ENCODE results near the gene FAR2.

FAR2 gene

DNA sequence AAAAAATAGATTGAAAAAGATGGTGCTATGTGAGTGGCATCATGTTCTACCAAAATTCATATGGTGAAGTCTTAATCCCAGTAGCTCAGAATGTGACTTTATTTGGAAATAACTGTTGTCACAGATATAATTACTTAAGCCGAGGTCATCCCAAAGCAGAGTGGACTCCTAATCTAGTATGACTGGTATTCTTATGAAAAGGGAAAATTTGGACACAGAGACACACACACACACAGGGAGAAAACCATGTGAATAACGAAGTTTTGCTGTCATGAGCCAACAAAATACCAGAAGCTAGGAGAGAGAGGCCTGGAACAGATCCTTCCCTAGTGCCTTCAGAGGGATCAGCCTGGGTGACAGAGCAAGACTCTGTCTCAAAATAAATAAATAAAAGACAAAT lies 62.6 kb downstream of the FAR2 start:
- no peak for TF ChIP-seq GATA2 (IDR thresholded peaks at IDR 0.05; ENCODE audit: low read depth, low read length)
- no peak for TF ChIP-seq GATA3 (IDR thresholded peaks at IDR 0.05; ENCODE audit: low read depth, low read length)

GRCh38 chr12:29212682-29213403 lies 63.8 kb downstream of the FAR2 start:
- TF ChIP-seq GATA2 (IDR thresholded peaks at IDR 0.05; ENCODE audit: low read depth, low read length) (no peak), GATA3 (IDR thresholded peaks at IDR 0.05; ENCODE audit: low read depth, low read length) (no peak)

DNA sequence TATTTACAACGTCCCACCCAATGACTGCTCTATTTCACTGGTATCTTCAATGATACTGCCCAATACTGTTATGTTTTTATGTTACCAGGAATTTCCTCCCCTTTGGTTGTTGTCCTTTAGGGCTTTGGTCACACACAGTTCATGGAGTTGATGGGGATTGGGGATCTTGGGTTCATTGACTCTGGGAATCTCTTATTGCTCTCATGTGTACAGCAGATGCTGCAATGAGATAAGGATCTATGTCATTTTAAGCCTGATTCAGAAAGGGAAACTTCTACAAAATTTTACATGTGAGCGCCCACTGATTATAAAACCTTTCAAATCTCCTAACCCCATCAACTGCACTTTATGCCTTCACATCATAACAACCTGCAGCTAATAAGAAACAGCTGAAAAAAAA lies 67.2 kb downstream of the FAR2 start:
- TF ChIP-seq GATA2 (IDR thresholded peaks at IDR 0.05; ENCODE audit: low read depth, low read length) (peak; percentile 93), GATA3 (IDR thresholded peaks at IDR 0.05; ENCODE audit: low read depth, low read length) (peak; percentile 92)

DNA sequence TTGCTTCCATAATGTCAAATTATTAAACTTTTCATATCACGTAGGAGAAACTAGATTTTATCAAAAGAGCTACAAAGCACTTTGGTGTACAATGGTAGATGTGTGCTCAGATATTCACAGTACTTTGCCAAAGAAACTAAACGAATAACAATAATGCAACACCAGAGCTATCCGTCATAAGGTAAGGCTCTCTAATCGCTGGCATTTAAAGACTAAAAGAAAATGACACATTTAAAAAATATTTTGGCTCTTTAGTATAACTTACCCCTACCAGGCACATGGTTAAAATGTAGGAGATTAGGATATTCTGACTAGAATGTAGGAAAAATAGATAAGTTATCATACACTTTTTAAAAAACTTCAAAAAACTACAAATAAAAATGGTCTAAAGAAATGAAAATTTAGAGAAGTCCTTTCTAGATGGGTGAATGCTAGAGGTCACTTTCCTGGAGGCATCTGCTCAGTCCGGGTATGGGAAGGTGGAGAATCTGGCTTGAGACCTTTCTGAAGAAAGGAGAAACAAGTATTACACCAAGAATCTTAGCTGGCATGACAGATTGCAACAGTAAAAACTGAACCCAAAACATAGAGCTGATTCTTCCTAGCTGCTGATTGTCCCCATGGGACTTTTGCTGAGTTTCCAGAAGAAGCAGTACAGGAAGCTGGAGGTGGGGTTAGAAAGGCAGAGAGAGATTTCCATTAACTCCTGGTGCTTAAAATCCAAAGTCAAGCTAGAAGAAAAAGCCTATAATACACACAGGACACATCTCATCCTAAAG lies 67.9 kb downstream of the FAR2 start:
- TF ChIP-seq GATA3 (IDR thresholded peaks at IDR 0.05; ENCODE audit: low read depth, low read length): no peak; the same call in 1 of the 2 replicates
- no peak for TF ChIP-seq GATA2 (IDR thresholded peaks at IDR 0.05; ENCODE audit: low read depth, low read length)

GRCh38 chr12:29220632-29221336 lies 71.7 kb downstream of the FAR2 start:
- no peak; the same call in 1 of the 2 replicates for TF ChIP-seq GATA2 (IDR thresholded peaks at IDR 0.05; ENCODE audit: low read depth, low read length)

GRCh38 chr12:29222200-29222599 lies 73.1 kb downstream of the FAR2 start:
- TF ChIP-seq GATA2 (IDR thresholded peaks at IDR 0.05; ENCODE audit: low read depth, low read length) (no peak), GATA3 (IDR thresholded peaks at IDR 0.05; ENCODE audit: low read depth, low read length) (no peak)

DNA sequence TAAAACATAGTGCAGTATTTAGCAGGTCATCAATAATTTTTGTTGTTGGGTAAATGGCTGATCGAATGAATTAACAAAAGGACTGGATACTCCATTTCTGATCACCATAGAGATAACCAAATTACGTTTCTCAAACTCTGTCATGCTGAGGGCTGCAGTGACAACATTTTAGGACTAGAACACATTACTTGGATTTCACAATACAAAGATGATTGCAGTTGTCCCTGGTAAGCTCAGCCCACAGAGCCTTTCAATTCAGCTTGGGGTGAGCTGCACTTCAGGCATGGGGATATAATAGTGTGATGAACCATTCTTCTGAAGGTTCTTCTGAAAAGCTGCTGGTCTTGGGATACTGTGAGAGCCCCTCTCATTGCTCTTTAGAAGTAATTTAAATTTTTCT lies 74.3 kb downstream of the FAR2 start:
- TF ChIP-seq GATA3 (IDR thresholded peaks at IDR 0.05; ENCODE audit: low read depth, low read length) (no peak), GATA2 (IDR thresholded peaks at IDR 0.05; ENCODE audit: low read depth, low read length) (no peak)

DNA sequence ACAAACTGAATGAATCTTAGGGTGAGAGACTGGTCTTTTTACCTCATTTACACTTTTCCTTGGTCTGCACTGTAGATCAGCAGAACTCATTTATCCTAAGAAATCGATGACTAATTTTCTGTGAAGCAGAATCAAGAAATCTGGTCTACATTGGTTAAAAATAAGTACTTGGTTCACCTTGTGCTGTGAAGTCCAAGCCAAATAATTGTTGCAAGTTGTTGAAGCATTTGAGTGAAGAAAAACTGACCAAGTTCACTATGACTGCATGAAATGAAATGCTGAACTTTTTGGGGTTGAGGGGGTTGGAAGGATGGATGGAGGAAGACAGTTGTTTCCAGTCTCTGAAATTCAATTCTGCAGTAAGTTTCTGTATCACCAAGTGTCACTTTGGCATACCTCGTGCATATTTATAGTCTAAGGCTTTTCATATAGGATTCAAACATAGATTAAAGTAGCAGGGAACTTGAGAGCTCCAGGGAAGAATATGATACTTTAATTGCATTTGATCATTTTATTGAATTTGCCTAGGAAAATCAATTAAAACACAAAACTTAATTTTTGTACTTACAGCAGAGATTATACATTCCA lies 75.0 kb downstream of the FAR2 start:
- no peak for TF ChIP-seq GATA2 (IDR thresholded peaks at IDR 0.05; ENCODE audit: low read depth, low read length)

DNA sequence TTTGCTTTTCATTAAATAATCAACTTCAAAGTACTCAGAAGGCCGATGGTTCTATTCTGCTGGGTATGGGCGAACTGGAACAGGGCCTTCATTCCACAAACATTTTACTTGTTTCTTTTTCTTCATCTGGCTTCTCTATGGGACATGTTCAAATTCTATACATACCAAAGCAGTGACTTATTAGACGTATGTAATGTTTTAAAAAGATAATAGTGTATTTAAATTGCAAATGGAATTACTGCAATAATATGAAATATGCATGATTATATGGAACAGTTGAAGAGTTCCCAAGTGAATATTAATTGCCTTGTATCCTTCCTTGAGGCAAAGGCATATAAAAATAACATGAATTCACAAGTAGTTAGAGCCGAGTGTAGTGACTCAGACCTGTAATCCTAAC lies 75.5 kb downstream of the FAR2 start:
- no peak for TF ChIP-seq GATA2 (IDR thresholded peaks at IDR 0.05; ENCODE audit: low read depth, low read length)
- no peak for TF ChIP-seq GATA3 (IDR thresholded peaks at IDR 0.05; ENCODE audit: low read depth, low read length)

DNA sequence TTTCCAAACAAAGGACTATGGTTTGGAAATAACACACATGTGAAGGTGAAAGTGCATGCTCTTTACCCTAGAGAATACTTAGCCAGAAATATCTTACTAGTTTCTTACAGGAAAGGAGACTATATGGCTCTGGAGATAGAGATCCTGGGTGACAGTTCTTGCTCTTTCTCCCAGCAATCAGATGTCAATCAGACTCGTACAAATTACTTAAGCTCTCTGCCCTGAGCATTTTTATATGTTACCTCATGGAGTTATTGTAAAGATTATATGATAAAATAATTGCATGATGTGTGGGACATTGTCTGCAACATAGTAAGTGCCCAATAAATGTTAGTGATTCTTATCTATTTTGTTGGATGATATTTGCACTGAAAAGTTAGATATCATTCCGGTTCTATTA lies 76.8 kb downstream of the FAR2 start:
- TF ChIP-seq GATA3 (IDR thresholded peaks at IDR 0.05; ENCODE audit: low read depth, low read length) (peak; percentile 73), GATA2 (IDR thresholded peaks at IDR 0.05; ENCODE audit: low read depth, low read length) (peak; percentile 34; the same call in 1 of the 2 replicates)

GRCh38 chr12:29226616-29227015 lies 77.5 kb downstream of the FAR2 start:
- TF ChIP-seq GATA2 (IDR thresholded peaks at IDR 0.05; ENCODE audit: low read depth, low read length): no peak
- no peak for TF ChIP-seq GATA3 (IDR thresholded peaks at IDR 0.05; ENCODE audit: low read depth, low read length)

- no peak for TF ChIP-seq GATA3 (IDR thresholded peaks at IDR 0.05; ENCODE audit: low read depth, low read length)
- no peak for TF ChIP-seq GATA2 (IDR thresholded peaks at IDR 0.05; ENCODE audit: low read depth, low read length)
Observed at GRCh38 chr12:29228474-29229157, 79.5 kb downstream of the FAR2 start.

- TF ChIP-seq GATA2 (IDR thresholded peaks at IDR 0.05; ENCODE audit: low read depth, low read length): no peak
- TF ChIP-seq GATA3 (IDR thresholded peaks at IDR 0.05; ENCODE audit: low read depth, low read length): no peak
Observed at GRCh38 chr12:29229158-29229505, 80.1 kb downstream of the FAR2 start.

- TF ChIP-seq GATA2 (IDR thresholded peaks at IDR 0.05; ENCODE audit: low read depth, low read length): no peak
- no peak for TF ChIP-seq GATA3 (IDR thresholded peaks at IDR 0.05; ENCODE audit: low read depth, low read length)
Observed at GRCh38 chr12:29229937-29230336, 80.9 kb downstream of the FAR2 start.
